Adipocyte (in vitro differentiated cells): ENCODE measurements around the gene PLB1.

Experiments
- DNase-seq: peaks from one replicate; pipeline ENCODE4 v3.0.0-alpha.2; 2015; ENCODE audit warnings: low read depth
- H3K27me3 ChIP-seq: replicated peaks from 2 replicates; pipeline ENCODE4 v1.7.0; 2013; ENCODE audit warnings: mild to moderate bottlenecking, low read length, moderate library complexity; ENCODE audit not compliant: control insufficient read depth, insufficient read depth
- H3K36me3 ChIP-seq: 2 replicates; pipeline ENCODE4 v1.7.0; 2013; ENCODE audit warnings: low read length, mild to moderate bottlenecking, moderate library complexity; ENCODE audit not compliant: control insufficient read depth, insufficient read depth, severe bottlenecking
- H3K4me1 ChIP-seq: 2 replicates; pipeline ENCODE4 v1.7.0; 2013; ENCODE audit warnings: mild to moderate bottlenecking, low read length, moderate library complexity; ENCODE audit not compliant: control insufficient read depth, insufficient read depth
- H3K4me3 ChIP-seq: 2 replicates; pipeline ENCODE4 v1.7.0; 2013; ENCODE audit warnings: mild to moderate bottlenecking, low read length, moderate library complexity
- H3K9ac ChIP-seq: 2 replicates; pipeline ENCODE4 v1.7.0; 2013; ENCODE audit warnings: mild to moderate bottlenecking, low read length, moderate library complexity
- H3K9me3 ChIP-seq: 2 replicates; pipeline ENCODE4 v1.7.0; 2013; ENCODE audit warnings: mild to moderate bottlenecking, low read length, moderate library complexity; ENCODE audit not compliant: control insufficient read depth

The PLB1 gene

GRCh38 chr2:28618221-28619141, 122.6 kb downstream of the PLB1 start:
- no peak overlapping the region for H3K9ac ChIP-seq
- no peak for DNase-seq
- no peaks in the 10 kb centered on the region for H3K9me3 ChIP-seq
- H3K4me3 ChIP-seq: no peak overlapping the region
- no peaks in the 10 kb centered on the region for H3K36me3 ChIP-seq
- H3K4me1 ChIP-seq: peaks cover 15% of the 10 kb centered on the region
- H3K27me3 ChIP-seq: no peaks in the 10 kb centered on the region

DNA sequence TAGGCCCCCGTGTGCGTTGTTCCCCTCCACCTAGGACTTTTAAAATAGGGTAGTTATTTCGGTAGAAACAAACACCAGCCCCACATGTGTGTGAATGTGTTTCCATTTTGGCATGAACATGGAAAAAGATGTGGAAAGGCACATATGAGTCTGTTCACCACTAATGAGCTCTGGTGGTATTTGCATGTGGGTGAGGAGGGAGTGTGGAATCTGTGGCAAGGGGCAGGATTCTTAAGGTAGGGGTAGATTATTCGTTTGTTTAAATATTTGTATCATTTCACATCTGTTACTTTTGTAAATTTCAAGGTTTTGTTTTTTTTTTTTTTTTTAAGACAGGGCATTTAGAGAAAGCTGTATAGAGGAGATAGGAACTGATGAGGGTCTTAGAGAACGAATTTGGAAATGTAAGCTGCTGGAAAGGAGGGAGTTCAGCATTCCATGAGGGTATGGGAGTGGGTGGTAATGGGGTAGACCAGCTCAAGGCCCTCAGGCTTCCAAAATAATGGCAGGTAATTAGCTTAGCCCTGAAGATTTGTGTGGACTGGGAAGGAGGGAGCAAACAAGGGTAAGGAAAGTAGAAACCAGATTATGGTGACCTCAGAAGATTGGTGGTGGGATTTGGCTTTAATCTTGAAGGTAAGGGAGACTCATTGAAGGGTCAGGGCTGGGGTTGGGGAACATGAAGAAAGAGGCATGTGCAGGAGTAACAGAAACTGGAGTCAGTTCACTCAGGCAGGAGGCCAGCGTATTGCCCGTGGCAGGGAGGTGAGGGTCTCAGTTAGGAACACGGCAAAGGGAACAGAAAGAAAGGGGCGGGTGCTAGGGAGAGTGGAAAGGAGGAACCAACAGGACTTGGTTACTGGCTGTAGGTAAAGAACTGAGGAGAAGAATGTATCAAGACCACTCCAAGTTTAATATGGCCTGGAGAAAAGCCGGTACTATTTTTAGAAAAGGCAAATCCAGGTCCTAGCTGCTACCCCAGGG, 123.6 kb downstream of the PLB1 start:
- Histone ChIP-seq H3K36me3 (no peaks in the 10 kb centered on the region), H3K9me3 (no peaks in the 10 kb centered on the region), H3K27me3 (no peaks in the 10 kb centered on the region), H3K9ac (no peak overlapping the region), H3K4me1 (peaks cover 15% of the 10 kb centered on the region), H3K4me3 (no peak overlapping the region)
- no peak for DNase-seq

DNA sequence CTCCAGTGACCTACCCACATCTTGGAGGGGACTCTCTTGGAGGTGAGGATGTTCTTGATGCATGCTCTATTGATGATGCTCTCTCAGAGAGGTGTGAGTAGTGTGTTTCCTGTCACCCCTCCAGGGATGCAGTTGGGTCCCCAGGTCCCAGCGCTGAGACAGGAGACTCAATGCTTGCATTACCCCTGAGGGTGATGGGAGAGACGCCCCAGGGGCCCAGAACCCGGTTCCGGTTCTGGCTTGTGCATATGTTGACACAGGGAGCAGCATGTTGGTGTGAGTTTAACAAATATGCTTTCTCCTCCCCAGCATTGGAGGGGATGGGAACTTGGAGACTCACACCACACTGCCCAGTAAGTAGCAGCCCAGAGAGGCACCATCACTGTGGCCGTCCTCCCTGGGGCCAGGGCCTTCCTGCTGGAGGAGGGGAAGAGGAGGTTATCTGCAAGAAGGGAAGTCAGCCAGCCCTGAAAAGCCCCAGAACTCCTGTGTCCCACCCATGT, 124.5 kb downstream of the PLB1 start:
- no peaks in the 10 kb centered on the region for H3K27me3 ChIP-seq
- no peaks in the 10 kb centered on the region for H3K9me3 ChIP-seq
- H3K4me1 ChIP-seq: peaks cover 24% of the 10 kb centered on the region
- DNase-seq: no peak
- H3K4me3 ChIP-seq: no peak overlapping the region
- H3K9ac ChIP-seq: no peak overlapping the region
- H3K36me3 ChIP-seq: no peaks in the 10 kb centered on the region

GRCh38 chr2:28620801-28621171, 124.9 kb downstream of the PLB1 start:
- Histone ChIP-seq H3K4me1 (peaks cover 28% of the 10 kb centered on the region), H3K4me3 (peak overlapping the region; percentile 31), H3K9ac (peak overlapping the region; percentile 43), H3K36me3 (no peaks in the 10 kb centered on the region), H3K27me3 (no peaks in the 10 kb centered on the region), H3K9me3 (no peaks in the 10 kb centered on the region)
- no peak for DNase-seq

- H3K4me3 ChIP-seq: peak overlapping the region; percentile 31
- H3K9me3 ChIP-seq: no peaks in the 10 kb centered on the region
- no peaks in the 10 kb centered on the region for H3K27me3 ChIP-seq
- H3K9ac ChIP-seq: peak overlapping the region; percentile 43
- DNase-seq: peak; percentile 91
- H3K36me3 ChIP-seq: no peaks in the 10 kb centered on the region
- H3K4me1 ChIP-seq: peaks cover 28% of the 10 kb centered on the region
These were observed 125.6 kb downstream of the PLB1 start for GRCh38 chr2:28621172-28622100.

DNA sequence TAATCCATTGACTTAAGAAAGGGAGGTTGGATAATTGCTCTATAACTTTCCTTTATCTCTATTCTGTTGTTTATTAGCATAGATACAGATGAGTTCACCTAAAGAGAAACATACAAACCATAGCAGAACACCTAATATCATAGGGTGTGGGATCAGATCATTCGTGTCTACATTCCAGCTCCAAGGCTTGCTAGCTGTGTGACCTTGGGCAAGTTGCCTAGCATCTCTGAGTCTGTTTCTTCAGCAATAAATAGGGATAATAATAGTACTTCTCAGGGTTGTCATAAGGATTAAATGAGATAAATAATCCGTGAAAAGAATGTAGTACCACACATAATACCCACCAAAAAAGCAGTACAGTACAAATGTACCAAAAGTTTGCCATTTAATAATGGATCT, 126.2 kb downstream of the PLB1 start:
- H3K27me3 ChIP-seq: no peaks in the 10 kb centered on the region
- H3K9ac ChIP-seq: peak overlapping the region; percentile 43
- H3K4me3 ChIP-seq: peak overlapping the region; percentile 31
- H3K9me3 ChIP-seq: no peaks in the 10 kb centered on the region
- peaks cover 33% of the 10 kb centered on the region for H3K4me1 ChIP-seq
- DNase-seq: no peak
- H3K36me3 ChIP-seq: no peaks in the 10 kb centered on the region

DNA sequence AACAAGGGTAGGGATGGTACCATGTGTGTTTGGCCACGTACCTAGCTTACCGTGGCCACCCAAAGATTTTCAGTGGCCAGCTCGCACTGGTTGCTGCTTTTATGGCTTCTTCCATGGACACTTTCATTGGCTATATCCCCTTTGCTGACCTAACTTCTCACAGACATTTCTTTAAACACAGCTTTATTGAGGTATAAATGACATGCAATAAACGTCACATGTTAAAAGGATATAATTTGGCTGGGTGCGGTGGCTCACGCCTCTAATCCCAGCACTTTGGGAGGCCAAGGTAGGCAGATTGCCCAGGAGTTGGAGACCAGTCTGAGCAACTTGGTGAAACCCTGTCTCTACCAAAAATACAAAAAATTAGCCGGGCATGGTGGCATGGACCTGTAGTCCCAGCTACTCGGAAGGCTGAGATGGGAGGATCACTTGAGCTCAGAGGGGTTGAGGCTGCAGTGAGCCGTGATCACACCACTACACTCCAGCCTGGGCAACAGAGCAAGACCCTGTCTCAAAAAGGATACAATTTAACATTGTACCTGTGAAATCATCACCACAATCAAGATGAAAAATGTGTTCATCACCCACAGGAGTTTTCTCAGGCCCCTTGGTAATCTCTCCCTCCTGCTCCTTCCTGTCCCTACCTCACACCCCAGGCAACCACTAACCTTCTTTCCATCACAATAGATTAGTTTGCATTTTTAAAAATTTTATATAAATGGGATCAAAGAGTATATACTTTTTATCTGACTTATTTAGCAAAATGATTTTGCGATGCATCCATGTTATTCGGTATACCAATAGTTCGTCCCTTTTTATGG, 127.9 kb downstream of the PLB1 start:
- no peak for DNase-seq
- no peak overlapping the region for H3K4me3 ChIP-seq
- H3K9ac ChIP-seq: no peak overlapping the region
- H3K36me3 ChIP-seq: no peaks in the 10 kb centered on the region
- no peaks in the 10 kb centered on the region for H3K27me3 ChIP-seq
- no peaks in the 10 kb centered on the region for H3K9me3 ChIP-seq
- peaks cover 39% of the 10 kb centered on the region for H3K4me1 ChIP-seq

- H3K4me1 ChIP-seq: peaks cover 39% of the 10 kb centered on the region
- H3K4me3 ChIP-seq: no peak overlapping the region
- no peaks in the 10 kb centered on the region for H3K9me3 ChIP-seq
These were observed 128.6 kb downstream of the PLB1 start for GRCh38 chr2:28624436-28624792.

DNA sequence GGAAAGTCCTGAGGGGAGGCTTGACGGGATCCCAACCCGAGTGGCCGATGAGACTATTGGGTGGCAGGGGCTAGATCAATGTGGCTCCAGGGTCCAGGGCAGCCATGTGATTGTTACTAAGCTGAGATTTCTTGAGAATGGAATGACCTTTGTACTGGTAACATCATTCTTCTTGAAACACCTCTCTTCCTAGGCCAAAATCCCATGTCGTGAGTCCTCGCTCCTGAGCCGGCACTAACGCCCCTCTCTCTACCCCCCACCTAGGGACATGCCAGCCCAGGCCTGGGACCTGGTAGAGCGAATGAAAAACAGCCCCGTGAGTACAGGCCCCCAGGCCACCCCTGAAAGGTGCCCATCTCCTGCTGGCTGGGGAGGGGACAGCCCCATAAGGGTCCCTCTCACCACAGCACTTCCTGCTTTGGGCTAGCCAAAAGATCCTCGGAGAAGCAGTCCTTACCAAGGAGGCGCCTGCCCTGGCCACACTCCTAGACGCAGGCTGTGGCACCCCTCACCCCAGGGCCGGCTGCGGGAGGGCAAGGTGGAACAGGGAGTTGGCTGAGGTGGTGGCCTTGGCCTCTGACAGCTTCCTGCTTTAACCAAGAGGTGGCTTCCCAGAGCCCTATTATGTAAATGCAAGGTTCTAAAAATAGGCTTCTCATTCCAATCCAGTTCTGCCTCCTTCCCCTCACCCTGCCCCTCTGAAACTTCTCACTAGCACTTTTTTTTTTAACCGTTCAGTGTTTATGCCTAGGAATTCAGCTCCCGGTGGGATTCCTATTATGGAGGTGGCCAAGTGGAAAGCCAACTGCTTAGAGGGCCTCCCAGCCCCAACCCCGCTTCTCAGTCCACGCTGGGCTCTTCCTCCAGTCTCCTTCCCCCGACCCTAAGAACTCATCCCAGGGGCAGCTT, 129.2 kb downstream of the PLB1 start:
- no peaks in the 10 kb centered on the region for H3K36me3 ChIP-seq
- H3K4me3 ChIP-seq: no peak overlapping the region
- peak overlapping the region; percentile 14 for H3K9ac ChIP-seq
- peaks cover 4% of the 10 kb centered on the region for H3K27me3 ChIP-seq
- H3K9me3 ChIP-seq: no peaks in the 10 kb centered on the region
- H3K4me1 ChIP-seq: peaks cover 39% of the 10 kb centered on the region
- no peak for DNase-seq

More at GRCh38 chr2:28624436-28624792, 128.6 kb downstream of the PLB1 start:
- Histone ChIP-seq H3K27me3 (peaks cover 3% of the 10 kb centered on the region), H3K36me3 (no peaks in the 10 kb centered on the region), H3K9ac (peak overlapping the region; percentile 14)
- DNase-seq: no peak
